NCI-H345 treated with DMSO at 0.1 percent for 48 hours (cell line): ENCODE data around the gene PTPRJ.
"Not testable (repeated sequence)": the region's sequence is repeated elsewhere in the genome, so short reads cannot be mapped to it uniquely, and the experiment has no call there.

ENCODE experiments used
- DNase-seq: peaks from one replicate; lab custom pipeline; 2025; ENCODE audit not compliant: unreplicated experiment; lab: John Stamatoyannopoulos, UW

Gene PTPRJ

GRCh38 chr11:48108231-48109045 is 128.1 kb downstream of the PTPRJ start:
- no peak for DNase-seq

GRCh38 chr11:48109046-48109666 is 128.8 kb downstream of the PTPRJ start:
- peak; percentile 30 for DNase-seq

- DNase-seq: no peak
Observed at GRCh38 chr11:48110509-48110766, 130.1 kb downstream of the PTPRJ start.

GRCh38 chr11:48111891-48112290 is 131.5 kb downstream of the PTPRJ start:
- no peak for DNase-seq

- no peak for DNase-seq
Observed at GRCh38 chr11:48114740-48115139, 134.4 kb downstream of the PTPRJ start.

- DNase-seq: no peak
Observed at GRCh38 chr11:48116437-48117228, 136.3 kb downstream of the PTPRJ start.

GRCh38 chr11:48122246-48122645 is 141.9 kb downstream of the PTPRJ start:
- no peak for DNase-seq

GRCh38 chr11:48122656-48123055 is 142.3 kb downstream of the PTPRJ start:
- DNase-seq: no peak

- DNase-seq: no peak
Observed at GRCh38 chr11:48123254-48123875, 143.0 kb downstream of the PTPRJ start.

- no peak for DNase-seq
Observed at GRCh38 chr11:48123934-48124755, 143.8 kb downstream of the PTPRJ start.

- DNase-seq: no peak
Observed at GRCh38 chr11:48124880-48125279, 144.5 kb downstream of the PTPRJ start.

- no peak for DNase-seq
Observed at GRCh38 chr11:48125866-48126265, 145.5 kb downstream of the PTPRJ start.

- DNase-seq: no peak
Observed at GRCh38 chr11:48127521-48128183, 147.3 kb downstream of the PTPRJ start.

GRCh38 chr11:48129697-48130395 is 149.5 kb downstream of the PTPRJ start:
- no peak for DNase-seq

- no peak for DNase-seq
Observed at GRCh38 chr11:48134221-48134922, 154.0 kb downstream of the PTPRJ start.

- no peak for DNase-seq
Observed at GRCh38 chr11:48138222-48138621, 157.9 kb downstream of the PTPRJ start.

- not testable (repeated sequence) for DNase-seq
Observed at GRCh38 chr11:48139896-48140295, 159.5 kb downstream of the PTPRJ start.

- no peak for DNase-seq
Observed at GRCh38 chr11:48141475-48142122, 161.2 kb downstream of the PTPRJ start.
